PC-3 (cell line): Measurements from ENCODE around the gene APOA1. TPM values are rescaled to one million over a fixed set of nuclear protein-coding genes. Genes with fewer than 3 reads are reported as not detected.

ENCODE experiments used
- ATAC-seq: fragments of 200-7000 bp; cut with Tn5 transposase; 2 replicates; pipeline ENCODE4 v1.9.1; 2020; ENCODE audit warnings: mild to moderate bottlenecking, moderate library complexity
- BruUV-seq: library from RNA; stranded (reverse); fragments of 400-500 nt; replicated peaks from 2 replicates; lab custom pipeline; 2021; lab: Mats Ljungman, UMichigan
- CTCF ChIA-PET: fragments of 300-600 bp; sonication (Branson Sonifier 250); formaldehyde crosslinking; loops from one replicate; lab custom pipeline; 2022; ENCODE audit warnings: antibody characterized with exemption; lab: Charles Lee
- POLR2A ChIA-PET: fragments of 300-600 bp; sonication (Branson Sonifier 250); formaldehyde crosslinking; loops from one replicate; lab custom pipeline; 2022; ENCODE audit warnings: antibody characterized with exemption; ENCODE audit not compliant: unreplicated experiment; lab: Charles Lee
- DNase-seq: peaks from one replicate; pipeline ENCODE4 v3.0.0-alpha.2; 2015
- H2AFZ ChIP-seq: fragments of 300-600 bp; sonication (generic); 2 replicates; pipeline ENCODE4 v1.6.0; 2016; ENCODE audit warnings: antibody characterized with exemption, low read length
- H3F3A ChIP-seq: fragments of 300-600 bp; sonication (generic); one replicate; pipeline ENCODE4 v1.6.0; 2017; ENCODE audit warnings: antibody characterized with exemption, low read length, control low read depth, mild to moderate bottlenecking; ENCODE audit not compliant: unreplicated experiment
- H3K27ac ChIP-seq: fragments of 300-600 bp; sonication (generic); 2 replicates; pipeline ENCODE4 v1.5.1; 2016; ENCODE audit warnings: mild to moderate bottlenecking, low read length
- H3K27me3 ChIP-seq: fragments of 300-600 bp; sonication (generic); 2 replicates; pipeline ENCODE4 v1.6.1; 2016; ENCODE audit warnings: low read length, mixed read lengths
- H3K36me3 ChIP-seq: fragments of 300-600 bp; sonication (generic); 2 replicates; pipeline ENCODE4 v1.6.1; 2016; ENCODE audit warnings: low read depth, mixed run types, low read length, mixed read lengths
- H3K4me1 ChIP-seq: fragments of 300-600 bp; sonication (generic); 2 replicates; pipeline ENCODE4 v1.5.1; 2016; ENCODE audit warnings: low read length; ENCODE audit not compliant: insufficient read depth
- H3K4me2 ChIP-seq: fragments of 300-600 bp; sonication (generic); 2 replicates; pipeline ENCODE4 v1.6.0; 2016; ENCODE audit warnings: low read length
- H3K4me3 ChIP-seq: fragments of 300-600 bp; sonication (generic); 2 replicates; pipeline ENCODE4 v1.5.1; 2016; ENCODE audit warnings: mild to moderate bottlenecking, low read length, mixed read lengths
- H3K79me2 ChIP-seq: fragments of 300-600 bp; sonication (generic); 2 replicates; pipeline ENCODE4 v1.6.1; 2017; ENCODE audit warnings: low read length, mixed read lengths
- H3K9ac ChIP-seq: fragments of 300-600 bp; sonication (generic); 2 replicates; pipeline ENCODE4 v1.6.0; 2016; ENCODE audit warnings: mild to moderate bottlenecking, low read length
- H3K9me2 ChIP-seq: fragments of 300-600 bp; sonication (generic); replicated peaks from 2 replicates; pipeline ENCODE4 v1.6.1; 2016; ENCODE audit warnings: mixed run types, low read length, mixed read lengths
- H3K9me3 ChIP-seq: fragments of 300-600 bp; sonication (generic); 2 replicates; pipeline ENCODE4 v1.6.1; 2016; ENCODE audit warnings: low read length, mixed read lengths
- H4K20me1 ChIP-seq: fragments of 300-600 bp; sonication (generic); 2 replicates; pipeline ENCODE4 v1.6.1; 2016; ENCODE audit warnings: low read length, mixed read lengths
- EZH2 ChIP-seq: fragments of 300-600 bp; sonication (generic); IDR thresholded peaks from one replicate; pipeline ENCODE4 v1.6.1; 2017; ENCODE audit warnings: antibody characterized with exemption, mild to moderate bottlenecking, low read length; ENCODE audit not compliant: unreplicated experiment
- EZH2phosphoT487 ChIP-seq: fragments of 300-600 bp; sonication (generic); IDR thresholded peaks from 2 replicates; pipeline ENCODE4 v1.6.1; 2018; ENCODE audit warnings: mild to moderate bottlenecking, antibody characterized with exemption, low read length, borderline replicate concordance
- intact Hi-C: fragments of 100-400 bp; cut with micrococcal nuclease; formaldehyde crosslinking; loops from 2 replicates; pipeline ENCODE4 v1.9.0; 2023
- total RNA-seq: library from RNA; depleted of rRNA; stranded (reverse); fragments of >200 nt; gene quantifications from 2 replicates; pipeline ENCODE4 v1.2.3, GENCODE V29; 2014
- TF ChIP-seq, protein P1 (sequence below): fragments of 300-600 bp; sonication (generic); conservative IDR thresholded peaks from 2 replicates; pipeline ENCODE4 v1.5.1; 2017; ENCODE audit warnings: antibody characterized with exemption, low read depth, mild to moderate bottlenecking, low read length

APOA1 gene
- total RNA-seq, 1 experiment from 2014 or later: 0.33 TPM

DNA sequence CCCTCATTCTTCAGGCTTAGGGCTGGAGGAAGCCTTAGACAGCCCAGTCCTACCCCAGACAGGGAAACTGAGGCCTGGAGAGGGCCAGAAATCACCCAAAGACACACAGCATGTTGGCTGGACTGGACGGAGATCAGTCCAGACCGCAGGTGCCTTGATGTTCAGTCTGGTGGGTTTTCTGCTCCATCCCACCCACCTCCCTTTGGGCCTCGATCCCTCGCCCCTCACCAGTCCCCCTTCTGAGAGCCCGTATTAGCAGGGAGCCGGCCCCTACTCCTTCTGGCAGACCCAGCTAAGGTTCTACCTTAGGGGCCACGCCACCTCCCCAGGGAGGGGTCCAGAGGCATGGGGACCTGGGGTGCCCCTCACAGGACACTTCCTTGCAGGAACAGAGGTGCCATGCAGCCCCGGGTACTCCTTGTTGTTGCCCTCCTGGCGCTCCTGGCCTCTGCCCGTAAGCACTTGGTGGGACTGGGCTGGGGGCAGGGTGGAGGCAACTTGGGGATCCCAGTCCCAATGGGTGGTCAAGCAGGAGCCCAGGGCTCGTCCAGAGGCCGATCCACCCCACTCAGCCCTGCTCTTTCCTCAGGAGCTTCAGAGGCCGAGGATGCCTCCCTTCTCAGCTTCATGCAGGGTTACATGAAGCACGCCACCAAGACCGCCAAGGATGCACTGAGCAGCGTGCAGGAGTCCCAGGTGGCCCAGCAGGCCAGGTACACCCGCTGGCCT, 7.1 kb downstream of the APOA1 start:
- no TSS peak for BruUV-seq
- ATAC-seq: no peak
- H4K20me1 ChIP-seq: no peaks in the 10 kb centered on the region
- POLR2A ChIA-PET: no interaction called here
- no peak overlapping the region for H3K27ac ChIP-seq
- no peak overlapping the region for H3K4me2 ChIP-seq
- H3K4me1 ChIP-seq: peaks cover 2% of the 10 kb centered on the region
- H3K9me2 ChIP-seq: no peaks in the 10 kb centered on the region
- no peaks in the 10 kb centered on the region for H3K36me3 ChIP-seq
- no peaks in the 10 kb centered on the region for H3K27me3 ChIP-seq
- intact Hi-C loops: no loop called here
- H3K4me3 ChIP-seq: no peak overlapping the region
- H3K9me3 ChIP-seq: no peaks in the 10 kb centered on the region
- TF ChIP-seq, protein P1, sequence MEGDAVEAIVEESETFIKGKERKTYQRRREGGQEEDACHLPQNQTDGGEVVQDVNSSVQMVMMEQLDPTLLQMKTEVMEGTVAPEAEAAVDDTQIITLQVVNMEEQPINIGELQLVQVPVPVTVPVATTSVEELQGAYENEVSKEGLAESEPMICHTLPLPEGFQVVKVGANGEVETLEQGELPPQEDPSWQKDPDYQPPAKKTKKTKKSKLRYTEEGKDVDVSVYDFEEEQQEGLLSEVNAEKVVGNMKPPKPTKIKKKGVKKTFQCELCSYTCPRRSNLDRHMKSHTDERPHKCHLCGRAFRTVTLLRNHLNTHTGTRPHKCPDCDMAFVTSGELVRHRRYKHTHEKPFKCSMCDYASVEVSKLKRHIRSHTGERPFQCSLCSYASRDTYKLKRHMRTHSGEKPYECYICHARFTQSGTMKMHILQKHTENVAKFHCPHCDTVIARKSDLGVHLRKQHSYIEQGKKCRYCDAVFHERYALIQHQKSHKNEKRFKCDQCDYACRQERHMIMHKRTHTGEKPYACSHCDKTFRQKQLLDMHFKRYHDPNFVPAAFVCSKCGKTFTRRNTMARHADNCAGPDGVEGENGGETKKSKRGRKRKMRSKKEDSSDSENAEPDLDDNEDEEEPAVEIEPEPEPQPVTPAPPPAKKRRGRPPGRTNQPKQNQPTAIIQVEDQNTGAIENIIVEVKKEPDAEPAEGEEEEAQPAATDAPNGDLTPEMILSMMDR: no peak
- no peak for TF ChIP-seq EZH2
- no peak overlapping the region for H2AFZ ChIP-seq
- H3K9ac ChIP-seq: no peak overlapping the region
- no peaks in the 10 kb centered on the region for H3F3A ChIP-seq
- CTCF ChIA-PET: interaction anchor here (0.6 kb wide), 1 partner anchor 46 kb away, joined by 6 read pairs; no protein-coding TSS in a partner anchor
- no peaks in the 10 kb centered on the region for H3K79me2 ChIP-seq
- no peak for DNase-seq

DNA sequence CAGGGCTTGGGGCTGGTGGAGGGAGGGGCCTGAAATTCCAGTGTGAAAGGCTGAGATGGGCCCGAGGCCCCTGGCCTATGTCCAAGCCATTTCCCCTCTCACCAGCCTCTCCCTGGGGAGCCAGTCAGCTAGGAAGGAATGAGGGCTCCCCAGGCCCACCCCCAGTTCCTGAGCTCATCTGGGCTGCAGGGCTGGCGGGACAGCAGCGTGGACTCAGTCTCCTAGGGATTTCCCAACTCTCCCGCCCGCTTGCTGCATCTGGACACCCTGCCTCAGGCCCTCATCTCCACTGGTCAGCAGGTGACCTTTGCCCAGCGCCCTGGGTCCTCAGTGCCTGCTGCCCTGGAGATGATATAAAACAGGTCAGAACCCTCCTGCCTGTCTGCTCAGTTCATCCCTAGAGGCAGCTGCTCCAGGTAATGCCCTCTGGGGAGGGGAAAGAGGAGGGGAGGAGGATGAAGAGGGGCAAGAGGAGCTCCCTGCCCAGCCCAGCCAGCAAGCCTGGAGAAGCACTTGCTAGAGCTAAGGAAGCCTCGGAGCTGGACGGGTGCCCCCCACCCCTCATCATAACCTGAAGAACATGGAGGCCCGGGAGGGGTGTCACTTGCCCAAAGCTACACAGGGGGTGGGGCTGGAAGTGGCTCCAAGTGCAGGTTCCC, 7.8 kb downstream of the APOA1 start, which contains the start of gene APOC3:
Gene APOC3 (plus strand): TSS at position 383 of the 659 bp plus-strand sequence. CDS start 676 bp downstream, outside the sequence.
- POLR2A ChIA-PET: no interaction called here
- Histone ChIP-seq H3K79me2 (no peaks in the 10 kb centered on the region), H3K27ac (no peak within 1 kb of the TSS), H4K20me1 (no peaks in the 10 kb centered on the region), H2AFZ (no peak within 1 kb of the TSS), H3K9me3 (no peaks in the 10 kb centered on the region), H3K9me2 (no peaks in the 10 kb centered on the region), H3K36me3 (no peaks in the 10 kb centered on the region), H3F3A (no peaks in the 10 kb centered on the region), H3K4me1 (no peaks in the 10 kb centered on the region), H3K27me3 (no peaks in the 10 kb centered on the region), H3K4me2 (no peak within 1 kb of the TSS), H3K9ac (no peak within 1 kb of the TSS), H3K4me3 (no peak within 1 kb of the TSS)
- CTCF ChIA-PET: no interaction called here
- intact Hi-C loops: no loop called here
- ATAC-seq (no peak), DNase-seq (no peak)
- BruUV-seq: no TSS peak
- TF ChIP-seq, protein P1: no peak
- TF ChIP-seq EZH2: no peak
- TF ChIP-seq EZH2phosphoT487: no peak
